ENCODE results near the gene TPPP2.

TPPP2 gene

DNA sequence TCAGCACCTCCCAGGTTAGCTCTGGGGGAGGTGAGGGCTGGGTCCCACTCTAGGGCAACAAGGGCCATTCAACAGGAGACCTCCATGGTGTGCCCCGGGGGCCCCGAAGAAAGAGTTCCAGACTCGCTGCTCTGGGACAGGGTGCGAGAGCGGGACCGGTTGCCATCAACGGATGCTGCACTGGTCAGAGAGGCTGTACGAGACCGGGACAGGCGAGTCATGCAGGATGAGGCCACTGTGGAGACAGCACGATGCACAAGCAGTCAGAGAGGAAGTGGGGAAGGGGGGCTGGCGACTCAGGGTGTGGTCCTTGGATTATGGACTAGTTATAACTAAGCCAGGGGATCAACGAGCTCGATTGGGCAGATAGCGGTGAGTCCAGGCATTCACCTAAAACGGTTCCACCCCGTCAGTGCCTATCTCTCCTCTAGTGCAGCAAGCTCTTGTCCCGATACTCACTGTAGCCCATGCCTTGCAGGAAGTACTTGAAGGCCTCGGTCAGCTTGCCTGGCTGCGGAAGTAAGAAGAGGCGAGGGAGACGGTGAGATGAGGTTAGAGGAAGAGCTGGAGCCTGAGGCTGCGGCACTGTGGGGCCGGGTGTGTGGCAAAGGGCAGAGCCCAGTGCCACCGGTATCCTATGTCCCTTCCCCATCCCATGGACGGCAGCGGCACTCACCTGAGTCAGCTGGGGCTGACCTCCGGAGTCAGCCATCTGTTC lies 12.3 kb upstream of the TPPP2 start:
- DNase-seq = no peak

DNA sequence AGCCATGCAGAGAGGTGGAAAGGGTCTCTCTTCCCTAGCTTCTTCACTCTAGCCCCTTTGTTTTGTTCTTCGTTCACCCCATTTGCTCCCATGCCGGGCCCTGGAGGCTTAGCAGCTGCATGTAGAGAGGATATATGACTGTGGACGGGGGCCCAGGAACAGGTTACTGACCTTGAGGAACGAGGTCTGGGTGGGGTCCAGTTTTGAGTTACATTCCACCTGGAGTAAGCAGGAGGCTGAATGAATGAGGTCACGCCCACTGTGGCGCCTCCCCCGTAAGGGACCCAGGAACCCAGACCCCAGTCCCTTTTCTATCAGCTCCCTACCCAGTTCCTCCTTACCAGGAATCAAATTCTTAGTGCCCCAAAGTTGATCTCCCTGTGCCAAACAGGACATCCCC lies 11.7 kb upstream of the TPPP2 start:
- DNase-seq = no peak

DNA sequence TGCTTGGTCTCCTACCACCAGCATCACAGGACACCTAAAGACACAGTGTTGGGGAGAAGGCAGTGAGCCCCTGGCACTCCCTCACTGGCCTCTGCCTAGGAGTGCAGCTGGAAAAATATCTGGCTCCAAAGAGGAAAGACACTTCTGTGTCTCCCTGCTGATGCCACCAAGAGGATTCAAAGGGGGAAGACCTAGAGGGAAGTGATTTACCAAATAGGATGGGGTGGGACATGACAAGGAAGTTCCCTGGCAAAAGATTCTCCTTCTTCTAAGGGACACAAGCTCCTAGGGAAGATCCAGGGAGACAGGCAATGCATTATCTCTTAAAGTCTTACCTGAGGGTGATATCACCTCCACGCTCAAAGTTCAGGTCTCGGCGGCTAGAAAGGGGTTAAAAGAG lies 11.2 kb upstream of the TPPP2 start:
- DNase-seq = no peak

DNA sequence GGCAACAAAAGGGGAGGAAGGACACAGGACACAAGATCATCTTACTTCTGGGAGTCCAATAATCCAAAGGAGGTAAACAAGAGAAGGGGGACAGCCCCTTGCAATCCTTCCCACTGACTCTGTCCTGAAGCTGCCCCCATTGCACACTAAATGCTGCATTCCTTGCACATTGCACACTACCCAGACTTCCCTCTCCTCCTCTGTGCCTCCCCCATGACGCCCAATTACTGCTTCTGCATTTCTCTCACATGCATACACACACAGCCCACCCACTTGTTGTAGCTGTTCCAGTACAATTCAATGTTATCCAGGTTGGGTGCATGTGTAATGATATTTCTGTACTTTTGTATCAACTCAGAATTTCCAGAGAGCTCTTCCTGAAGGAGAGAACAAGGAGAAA lies 10.7 kb upstream of the TPPP2 start:
- DNase-seq = no peak

DNA sequence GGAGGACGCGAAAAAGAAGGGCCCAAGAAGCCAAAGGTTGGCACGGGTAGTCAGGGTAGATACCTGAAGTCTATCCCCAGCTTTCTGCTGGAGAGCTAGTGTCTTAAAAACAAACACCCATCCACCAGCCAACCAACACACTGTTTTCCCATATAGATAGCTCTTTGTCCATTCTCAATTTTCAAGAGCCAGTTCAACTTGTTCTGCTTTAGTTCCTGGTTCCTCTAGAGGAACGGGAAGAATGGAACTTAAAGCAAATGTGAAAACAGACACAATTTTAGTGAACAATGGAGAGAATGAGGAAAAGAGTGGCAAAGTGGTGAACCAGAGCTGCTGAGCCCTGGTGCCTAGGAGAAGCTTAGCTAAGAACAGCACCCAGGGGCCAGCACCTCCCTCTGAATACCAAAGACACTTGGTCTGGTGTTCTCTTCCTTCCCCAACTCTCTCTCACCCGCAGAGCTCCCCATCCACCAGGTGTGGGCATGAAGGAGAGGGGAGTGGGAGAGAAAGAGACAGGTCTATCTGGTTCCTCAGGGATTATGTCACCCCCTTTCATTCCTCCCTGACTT lies 9.0 kb upstream of the TPPP2 start:
- DNase-seq = no peak

DNA sequence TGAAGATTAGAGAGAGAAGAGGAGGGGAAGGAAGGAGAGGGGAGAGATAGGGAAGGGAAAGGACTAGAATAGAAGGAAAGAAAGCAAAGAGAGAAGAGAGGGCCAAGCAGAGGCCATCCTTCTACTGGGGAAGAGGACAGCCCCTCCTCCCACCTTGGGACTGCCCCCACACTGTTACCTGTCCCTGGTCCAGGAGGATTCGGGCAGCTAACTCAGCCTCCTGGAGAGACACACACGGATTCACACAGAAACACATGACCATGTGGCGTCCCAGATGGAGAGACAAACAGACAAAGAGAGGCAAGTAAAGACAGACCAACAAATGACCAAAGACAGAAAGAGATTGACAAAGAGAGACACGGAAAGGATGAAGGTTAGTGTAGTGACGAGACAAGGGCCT lies 7.3 kb upstream of the TPPP2 start:
- no peak for DNase-seq

DNA sequence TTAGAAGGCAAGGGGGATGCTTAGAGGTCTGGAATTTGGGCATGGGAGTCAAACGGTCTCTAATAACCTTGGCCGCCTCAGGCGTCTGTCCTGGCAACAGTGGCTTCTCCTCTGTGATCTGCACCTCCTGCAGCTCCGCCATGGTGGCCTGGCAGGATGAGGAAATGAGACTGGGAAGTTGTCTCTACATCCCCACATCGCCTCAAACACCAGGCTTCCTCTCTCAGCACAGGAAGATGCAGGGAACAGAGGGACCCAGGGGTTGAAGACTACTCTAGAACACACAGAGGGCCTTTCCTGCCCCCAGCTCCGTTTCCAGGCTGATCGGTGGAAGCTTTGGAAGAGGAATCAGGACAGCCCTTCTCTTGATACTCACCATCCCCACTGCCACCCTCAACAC lies 6.8 kb upstream of the TPPP2 start:
- DNase-seq = no peak

DNA sequence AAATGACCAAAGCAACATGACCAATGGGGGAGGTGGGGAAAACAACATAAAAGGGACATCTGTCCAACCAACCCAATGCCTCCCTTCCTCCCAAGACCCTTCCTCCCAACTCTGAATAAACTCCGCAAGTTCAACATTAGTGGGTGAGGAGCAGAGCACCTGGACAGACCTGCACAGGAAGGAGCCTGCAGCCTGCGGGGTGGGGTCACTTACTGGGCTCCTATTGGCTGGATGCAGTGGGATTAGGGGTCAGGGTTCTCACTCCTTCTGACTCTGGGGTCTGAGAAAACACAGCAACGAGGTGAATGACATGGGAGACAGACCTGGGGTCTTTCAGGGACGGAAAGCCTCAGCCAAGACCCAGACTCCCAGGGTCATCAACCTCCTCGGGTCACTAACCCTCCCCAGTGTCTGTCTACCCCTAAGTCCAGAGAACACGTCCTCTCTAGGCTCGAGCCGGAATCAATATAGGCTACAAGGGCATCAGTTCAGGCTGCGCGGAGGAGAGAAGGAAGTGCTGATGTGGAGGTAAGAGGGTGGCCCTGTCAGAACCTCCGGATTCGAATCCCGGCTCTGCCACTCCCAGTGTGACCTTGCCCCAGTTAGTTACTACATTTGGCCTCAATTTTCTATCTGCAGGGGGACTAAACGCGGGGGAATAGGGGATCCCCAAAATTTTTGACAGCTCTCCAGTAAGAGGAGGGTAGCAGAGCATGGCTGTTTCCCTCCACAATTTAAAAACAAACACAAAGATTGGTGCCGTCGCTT lies 6.0 kb upstream of the TPPP2 start:
- DNase-seq = peak; percentile 12

DNA sequence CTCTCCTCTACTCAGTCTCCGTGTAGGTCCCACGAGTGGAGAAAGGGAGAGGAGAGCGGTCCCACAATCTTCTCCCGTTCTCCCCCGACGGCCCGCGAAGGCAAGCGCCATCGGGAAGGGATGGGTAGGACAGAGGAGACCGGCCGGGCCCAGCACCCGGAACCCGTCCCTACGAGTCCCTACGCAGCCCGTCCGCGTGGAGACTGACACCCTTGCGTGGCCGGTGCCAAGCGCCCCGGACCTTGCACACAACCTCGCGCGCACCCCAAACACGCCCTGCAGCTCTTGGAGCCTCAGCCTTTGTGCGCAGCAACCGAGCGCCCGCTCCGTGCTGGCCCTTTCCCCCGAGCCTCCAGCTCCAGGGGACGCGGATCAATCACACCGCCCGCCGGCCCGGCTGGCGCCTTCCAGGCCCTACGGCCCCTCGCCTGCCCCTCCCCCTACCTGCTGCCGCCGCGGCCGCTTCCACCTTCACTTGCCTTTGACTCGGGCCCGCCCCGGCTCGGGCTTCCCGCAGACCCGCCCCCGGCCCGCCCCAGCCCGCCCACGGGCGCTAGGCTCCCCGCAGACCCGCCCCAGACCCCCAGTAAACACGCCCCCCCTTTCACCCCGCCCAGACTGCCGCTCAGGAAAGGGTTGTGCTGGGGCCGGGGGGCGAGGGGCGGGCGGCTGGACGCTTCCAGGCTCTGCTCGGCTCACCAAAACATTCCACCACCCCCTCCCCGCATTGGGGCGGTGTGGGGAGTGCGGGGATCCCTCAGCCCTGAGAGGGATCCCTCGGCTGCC lies 5.2 kb upstream of the TPPP2 start, which contains the start of gene NDRG2:
NDRG2 (minus strand) TSS at position 477 of the 786 bp plus-strand sequence. CDS start 1,746 bp downstream, outside the sequence.
- DNase-seq = peak; percentile 84

DNA sequence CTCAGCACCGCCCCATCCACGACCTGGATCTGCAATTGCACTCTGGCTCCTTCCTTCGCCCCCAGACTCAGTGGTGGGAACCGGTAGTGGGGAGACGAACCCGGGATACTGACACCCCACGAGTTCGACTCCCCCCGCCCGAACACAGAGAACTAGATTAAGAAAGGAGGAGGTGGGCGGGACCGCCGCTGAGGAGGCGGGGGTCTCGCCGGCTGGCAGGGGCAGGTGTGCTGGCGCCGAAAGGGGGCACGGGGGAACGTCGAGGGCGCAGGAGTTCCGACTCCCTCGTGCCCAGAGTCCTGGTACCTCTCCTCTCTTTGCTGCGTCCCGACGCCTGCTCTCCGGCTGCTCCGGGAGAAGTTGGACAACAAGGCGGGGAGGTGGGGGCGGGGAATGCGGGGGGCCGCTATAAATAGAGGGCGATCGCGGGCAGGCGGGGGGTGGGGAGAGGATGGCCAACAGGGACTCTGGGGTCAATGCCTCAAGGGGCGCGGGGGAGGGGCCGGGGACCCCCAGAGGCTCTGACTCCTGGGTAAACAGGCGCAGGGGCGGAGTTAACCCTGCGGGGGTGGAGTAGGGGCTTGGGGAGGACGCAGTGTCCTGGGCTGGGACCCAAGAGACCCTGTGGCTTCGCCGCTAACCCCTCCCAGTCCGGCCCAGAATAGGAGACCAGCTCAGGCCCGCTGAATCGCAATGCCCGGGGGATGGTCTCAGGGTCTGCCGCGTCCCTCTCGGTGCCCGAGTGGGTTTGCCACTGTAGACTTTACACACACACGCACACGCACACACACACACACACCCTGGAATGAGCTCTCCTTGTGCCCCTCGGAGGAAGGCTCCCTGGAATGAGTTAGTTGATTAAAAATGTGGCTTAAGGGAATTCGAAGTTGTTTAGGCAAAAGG lies 4.4 kb upstream of the TPPP2 start:
- DNase-seq = no peak

DNA sequence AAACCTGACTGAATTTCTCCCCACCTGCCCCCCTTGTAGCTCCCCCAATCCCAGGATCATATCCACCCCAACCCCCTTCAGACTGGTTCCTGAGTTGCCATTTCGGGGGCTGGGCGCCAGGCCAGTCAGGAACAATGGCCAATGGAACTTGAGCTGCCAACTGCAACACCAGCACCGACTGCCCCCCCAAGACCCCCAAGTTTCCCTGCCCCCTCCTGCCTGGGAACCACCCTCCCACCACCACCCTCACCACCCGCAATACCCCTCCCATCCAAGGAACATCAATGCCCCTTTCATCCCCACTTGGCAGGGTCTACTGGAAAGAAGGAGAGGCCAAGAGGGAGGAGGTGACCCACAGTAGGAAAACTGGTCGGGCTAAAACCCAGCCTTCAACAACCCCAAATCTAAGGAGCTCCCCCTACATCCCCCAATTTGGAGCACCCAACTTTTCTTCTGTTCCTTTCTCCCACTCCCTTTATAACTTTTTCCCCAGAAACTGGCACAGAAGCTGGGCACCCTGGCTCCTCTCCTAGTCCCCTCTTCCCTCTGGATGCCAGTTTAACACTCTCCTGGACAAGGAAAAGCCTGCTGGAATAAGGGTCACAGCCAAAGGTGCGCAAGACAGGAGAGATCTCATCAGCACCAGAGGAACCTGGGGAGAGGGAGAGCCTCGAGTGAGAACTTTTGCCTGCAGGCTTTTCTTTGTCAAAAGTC lies 3.6 kb upstream of the TPPP2 start:
- DNase-seq = no peak

DNA sequence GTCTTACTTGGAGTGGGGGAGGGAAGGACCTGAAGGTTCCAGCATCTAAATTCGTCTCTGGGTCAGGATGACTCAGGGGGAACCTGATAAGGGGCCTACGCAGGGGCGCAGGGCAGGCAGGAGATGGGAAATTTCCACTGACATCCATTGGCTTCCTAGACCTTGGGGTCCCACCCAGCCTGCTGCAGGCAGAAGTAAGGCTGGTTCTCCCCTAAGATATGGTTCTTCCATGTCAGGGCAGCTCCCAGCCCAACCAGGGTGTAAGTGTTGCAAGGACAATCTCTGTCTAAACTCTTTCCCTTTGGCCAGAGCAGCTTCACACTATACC lies 3.1 kb upstream of the TPPP2 start:
- no peak for DNase-seq

DNA sequence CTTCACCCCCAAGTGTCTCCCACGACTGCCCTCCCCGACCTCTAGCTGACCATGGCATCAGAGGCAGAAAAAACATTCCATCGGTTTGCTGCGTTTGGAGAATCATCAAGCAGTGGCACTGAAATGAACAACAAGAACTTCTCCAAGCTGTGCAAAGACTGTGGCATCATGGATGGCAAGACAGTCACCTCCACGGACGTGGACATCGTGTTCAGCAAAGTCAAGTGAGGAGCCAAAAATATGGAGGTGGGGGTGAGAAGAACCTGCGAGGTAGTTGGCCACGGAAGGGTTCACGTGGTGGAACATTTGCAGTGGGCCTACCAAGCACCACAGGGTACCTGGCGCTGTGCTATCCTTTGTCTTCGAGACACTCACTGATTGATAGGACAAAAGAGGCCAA lies 514 bp downstream of the TPPP2 start:
- DNase-seq = no peak

DNA sequence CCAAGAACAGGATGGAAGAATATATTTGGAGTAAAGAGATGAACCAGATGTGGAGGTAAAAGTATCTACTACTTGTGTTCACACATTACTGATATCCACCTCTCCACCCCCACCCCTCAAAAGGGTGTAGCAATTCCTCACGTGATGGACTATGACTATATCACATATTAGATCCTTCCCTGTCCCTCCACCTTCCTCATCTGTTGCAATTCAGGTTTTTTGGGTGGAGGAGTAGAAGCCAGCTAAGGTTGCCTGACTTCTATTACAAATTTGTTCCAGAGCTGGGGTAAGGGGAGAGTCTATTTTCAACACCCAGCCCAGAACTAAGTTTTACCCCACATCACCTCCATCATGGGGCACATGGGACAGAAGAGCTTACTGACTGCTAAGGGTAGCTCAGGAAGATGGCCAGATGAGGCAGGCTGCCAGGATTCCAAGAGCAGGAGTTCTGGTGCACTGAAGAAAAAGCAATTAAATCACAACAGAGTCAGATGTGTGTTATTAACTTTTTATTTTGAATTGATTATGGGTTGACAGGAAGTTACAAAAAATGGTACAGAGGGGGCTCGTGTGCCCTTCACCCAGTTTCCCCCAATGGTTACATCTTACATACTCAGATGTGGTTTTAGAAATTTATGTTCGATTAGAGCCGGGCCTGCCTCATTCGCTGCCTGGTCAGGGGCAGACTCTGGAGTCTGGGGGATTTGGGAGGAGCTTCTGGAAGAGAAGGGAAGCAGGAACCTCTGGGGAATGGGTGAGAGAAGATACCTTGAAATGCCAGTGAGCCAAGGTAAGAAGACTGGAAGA lies 2.5 kb downstream of the TPPP2 start:
- DNase-seq = no peak

DNA sequence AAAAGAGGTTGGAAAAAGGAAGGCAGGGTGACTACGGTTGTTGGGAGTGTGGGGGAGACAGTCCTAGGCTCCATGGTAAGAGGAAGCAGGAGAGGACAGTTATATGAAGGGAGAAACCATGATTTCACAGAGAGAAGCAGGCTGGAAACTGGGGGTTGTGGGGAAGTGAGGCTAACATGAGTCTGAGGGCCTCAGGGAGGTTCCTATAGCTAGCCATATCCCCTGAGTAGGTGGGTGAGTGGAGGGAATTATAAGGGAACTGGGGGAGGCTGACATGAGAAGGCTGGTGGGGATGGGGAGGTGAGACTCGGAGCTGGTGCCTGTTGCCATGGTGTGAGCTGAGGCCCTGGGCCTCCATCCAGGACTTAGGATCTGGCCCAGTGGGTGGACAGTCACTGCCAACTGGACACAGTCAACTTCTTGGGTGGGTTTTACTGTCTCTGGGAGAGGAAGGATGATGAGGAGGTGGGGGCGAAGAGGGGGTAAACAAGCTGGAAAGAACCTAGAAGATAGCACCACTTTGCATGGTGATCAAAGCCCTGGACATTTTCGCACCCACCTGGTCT lies 3.2 kb downstream of the TPPP2 start:
- DNase-seq = no peak

DNA sequence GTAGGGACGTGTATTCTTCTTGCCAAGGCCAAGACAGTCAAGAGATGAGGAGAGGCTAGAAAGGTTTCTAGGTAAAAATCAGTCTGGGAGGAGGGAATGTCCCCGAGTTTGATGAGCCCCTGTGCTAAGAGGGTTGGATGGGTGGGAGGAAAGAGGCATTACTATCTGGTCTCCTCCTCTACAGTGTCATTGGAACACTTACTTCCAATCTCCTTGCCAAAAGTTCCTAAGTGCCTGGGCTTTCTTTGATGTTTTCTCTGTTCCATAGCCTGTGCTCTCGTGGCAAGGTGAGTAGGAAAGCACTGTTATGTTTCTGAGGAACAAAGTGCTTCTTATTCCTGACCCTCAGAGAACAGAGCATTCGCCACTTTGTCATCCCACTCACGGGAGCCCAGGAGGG lies 4.7 kb downstream of the TPPP2 start, which contains the start of gene RNASE13:
RNASE13 (minus strand) TSS at position 101 of the 400 bp plus-strand sequence. CDS start 519 bp downstream, outside the sequence.
- DNase-seq = no peak

DNA sequence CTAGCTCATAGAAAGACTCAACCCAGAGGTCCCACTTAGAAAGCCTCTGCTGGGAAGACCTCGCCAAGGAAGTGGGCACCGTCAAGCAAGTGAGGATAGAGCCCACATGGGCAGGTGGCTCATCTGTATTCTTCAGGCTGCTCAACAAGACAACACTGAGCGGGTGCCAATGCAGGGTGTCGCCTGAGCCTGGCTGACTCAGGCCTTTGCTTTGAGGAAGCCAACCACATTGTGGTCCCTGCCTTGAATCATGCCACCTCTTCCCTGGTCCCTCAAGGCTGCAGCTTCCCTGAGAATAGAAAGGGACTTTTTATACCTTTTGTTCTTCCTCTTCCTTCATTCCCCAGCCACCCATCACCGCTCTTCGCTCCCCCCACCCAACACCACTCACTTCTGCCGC lies 6.7 kb downstream of the TPPP2 start:
- DNase-seq = no peak

DNA sequence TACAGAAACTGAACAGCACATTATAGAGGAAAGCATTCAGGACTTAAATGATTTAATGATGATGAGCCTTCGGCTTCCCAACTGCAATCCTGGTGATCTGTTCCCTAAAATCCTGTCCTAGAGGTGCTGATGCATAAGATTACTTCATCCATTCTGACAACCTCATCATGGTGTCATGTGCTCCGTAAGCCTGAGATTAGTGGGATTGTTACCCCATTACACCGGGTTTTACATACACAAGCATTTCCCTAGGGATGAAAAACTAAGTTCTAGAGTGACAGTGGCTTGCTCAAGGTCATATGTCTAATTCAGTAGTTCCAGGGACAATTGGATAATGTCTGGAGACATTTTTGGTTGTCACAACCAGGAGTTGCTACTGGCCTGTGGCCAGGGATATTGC lies 7.1 kb downstream of the TPPP2 start:
- DNase-seq = no peak

DNA sequence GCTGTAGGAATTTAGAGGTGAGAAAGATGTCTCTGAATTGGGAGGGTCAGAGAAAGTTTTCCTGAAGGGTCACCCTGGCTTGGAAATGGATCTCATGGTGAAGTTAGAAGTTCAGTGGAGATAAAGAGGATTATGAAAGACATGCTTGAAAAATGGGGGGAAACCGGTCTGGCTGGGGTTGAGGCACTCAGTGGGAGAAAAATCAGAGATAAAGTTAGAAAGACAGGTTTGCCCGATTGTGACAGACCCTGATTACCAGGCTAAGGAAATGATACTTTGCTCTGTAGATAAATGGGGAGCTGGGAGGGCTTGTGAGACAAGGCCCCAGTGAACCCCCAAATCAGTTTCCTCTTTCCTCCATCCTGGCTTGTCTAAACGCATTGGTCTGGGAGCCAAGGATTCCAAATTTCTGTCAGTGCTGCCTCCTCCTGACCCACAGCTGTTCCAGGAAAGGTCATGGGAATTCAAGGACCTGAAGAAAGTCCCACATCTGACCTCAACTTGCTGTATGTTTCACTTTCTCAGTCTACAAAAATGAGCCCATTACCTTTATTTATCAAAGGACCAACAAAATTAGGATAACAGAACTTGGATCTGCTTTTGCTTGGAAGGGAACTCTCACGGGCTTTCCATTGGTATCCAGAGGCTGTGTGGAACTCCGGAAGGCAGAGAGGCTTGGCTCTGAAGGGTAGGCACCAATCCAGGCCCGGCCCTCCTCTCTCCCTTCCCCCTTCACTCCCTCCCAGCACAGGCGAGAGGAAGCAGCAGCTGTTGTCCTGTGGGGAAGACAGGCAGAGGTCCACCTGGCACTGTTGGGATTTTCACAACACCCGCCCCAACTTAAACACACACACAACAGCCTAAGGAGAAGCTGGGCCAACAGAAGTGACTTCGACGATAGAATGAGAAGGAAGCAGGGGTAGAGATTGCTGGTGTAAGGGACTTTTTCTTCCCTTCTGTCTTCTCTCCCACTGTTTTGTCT lies 8.7 kb downstream of the TPPP2 start:
- DNase-seq = no peak
